IMR-90 (cell line): ENCODE measurements around the gene OR1L8. TPM values are rescaled to one million over a fixed set of nuclear protein-coding genes. Genes with fewer than 3 reads are reported as not detected.

Source experiments
- ATAC-seq: fragments of 200-7000 bp; cut with Tn5 transposase; 2 replicates; pipeline ENCODE4 v1.9.1; 2020; ENCODE audit warnings: low read depth, mild to moderate bottlenecking, moderate library complexity
- BruUV-seq: library from RNA; stranded (reverse); fragments of 400-500 nt; replicated peaks from 2 replicates; lab custom pipeline; 2021; lab: Mats Ljungman, UMichigan
- CTCF ChIA-PET: fragments of 300-600 bp; formaldehyde crosslinking; extraction: SDS; loops from one replicate; lab custom pipeline; 2021; ENCODE audit warnings: antibody characterized with exemption; lab: Yijun Ruan, JAX
- POLR2A ChIA-PET: fragments of 300-600 bp; sonication (Branson Sonifier 250); formaldehyde crosslinking; loops from one replicate; lab custom pipeline; 2022; ENCODE audit warnings: antibody characterized with exemption; ENCODE audit not compliant: unreplicated experiment; lab: Charles Lee
- DNase-seq: peaks from one replicate; pipeline ENCODE4 v3.0.0; 2013
- H2AFZ ChIP-seq: replicated peaks from 2 replicates; pipeline ENCODE3; 2013; ENCODE audit warnings: low read length, mild to moderate bottlenecking; ENCODE audit not compliant: poor library complexity
- H2AK5ac ChIP-seq: 2 replicates; pipeline ENCODE4 v1.6.1; 2013; ENCODE audit warnings: low read depth, low read length, inconsistent platforms
- H2AK9ac ChIP-seq: replicated peaks from 2 replicates; pipeline ENCODE3; 2013; ENCODE audit warnings: mild to moderate bottlenecking, low read depth, low read length, moderate library complexity; ENCODE audit not compliant: poor library complexity
- H2BK120ac ChIP-seq: 2 replicates; pipeline ENCODE4 v1.6.1; 2013; ENCODE audit warnings: low read depth, low read length, inconsistent platforms
- H2BK15ac ChIP-seq: 3 replicates; pipeline ENCODE4 v1.6.1; 2013; ENCODE audit warnings: low read depth, low read length, inconsistent platforms
- H2BK20ac ChIP-seq: 2 replicates; pipeline ENCODE4 v1.6.1; 2013; ENCODE audit warnings: low read depth, mild to moderate bottlenecking, inconsistent platforms, low read length, moderate library complexity
- H2BK5ac ChIP-seq: 2 replicates; pipeline ENCODE4 v1.6.1; 2013; ENCODE audit warnings: mild to moderate bottlenecking, low read depth, low read length, inconsistent platforms; ENCODE audit not compliant: poor library complexity, severe bottlenecking
- H3K14ac ChIP-seq: replicated peaks from 2 replicates; pipeline ENCODE4 v1.6.1; 2013; ENCODE audit warnings: low read depth, low read length, inconsistent platforms
- H3K18ac ChIP-seq: 2 replicates; pipeline ENCODE4 v1.6.1; 2013; ENCODE audit warnings: low read depth, low read length, control low read depth
- H3K23ac ChIP-seq: 2 replicates; pipeline ENCODE4 v1.6.1; 2013; ENCODE audit warnings: low read depth, low read length, inconsistent platforms
- H3K27ac ChIP-seq: 2 replicates; pipeline ENCODE4 v1.5.1; 2013; ENCODE audit warnings: mild to moderate bottlenecking, control low read depth, low read length; ENCODE audit not compliant: insufficient read depth
- H3K27me3 ChIP-seq: 2 replicates; pipeline ENCODE4 v1.6.1; 2013; ENCODE audit warnings: low read length; ENCODE audit not compliant: control insufficient read depth, insufficient read depth
- H3K36me3 ChIP-seq: 2 replicates; pipeline ENCODE4 v1.6.1; 2013; ENCODE audit warnings: low read length, mixed read lengths; ENCODE audit not compliant: control insufficient read depth, insufficient read depth
- H3K4ac ChIP-seq: 2 replicates; pipeline ENCODE4 v1.6.1; 2013; ENCODE audit warnings: low read depth, low read length, inconsistent platforms
- H3K4me1 ChIP-seq: 2 replicates; pipeline ENCODE4 v1.6.1; 2013; ENCODE audit warnings: low read length, mixed read lengths; ENCODE audit not compliant: control insufficient read depth, insufficient read depth
- H3K4me2 ChIP-seq: 2 replicates; pipeline ENCODE4 v1.6.1; 2013; ENCODE audit warnings: low read depth, mild to moderate bottlenecking, control low read depth, low read length, moderate library complexity
- H3K4me3 ChIP-seq: 2 replicates; pipeline ENCODE4 v1.5.1; 2013; ENCODE audit warnings: low read depth, mild to moderate bottlenecking, control low read depth, low read length, moderate library complexity; ENCODE audit not compliant: insufficient read depth
- H3K56ac ChIP-seq: 2 replicates; pipeline ENCODE4 v1.6.1; 2013; ENCODE audit warnings: low read length, inconsistent platforms; ENCODE audit not compliant: insufficient read depth; ENCODE audit errors: extremely low read depth
- H3K79me1 ChIP-seq, 2 experiments: 2 replicates each; pipeline ENCODE4 v1.6.1; 2013; ENCODE audit warnings: low read length in 2 of 2, inconsistent platforms in 1 of 2, low read depth in 1 of 2
- H3K9ac ChIP-seq: 2 replicates; pipeline ENCODE4 v1.6.1; 2013; ENCODE audit warnings: low read depth, low read length, control low read depth
- H3K9me1 ChIP-seq: 2 replicates; pipeline ENCODE4 v1.6.1; 2013; ENCODE audit warnings: low read length, inconsistent platforms; ENCODE audit not compliant: insufficient read depth
- H3K9me3 ChIP-seq: 2 replicates; pipeline ENCODE4 v1.6.1; 2013; ENCODE audit warnings: low read length; ENCODE audit not compliant: control insufficient read depth, insufficient read depth
- H4K20me1 ChIP-seq: 2 replicates; pipeline ENCODE4 v1.6.1; 2013; ENCODE audit warnings: low read length, inconsistent platforms; ENCODE audit not compliant: insufficient read depth
- H4K5ac ChIP-seq: 2 replicates; pipeline ENCODE4 v1.6.1; 2013; ENCODE audit warnings: mild to moderate bottlenecking, low read depth, low read length, control low read depth
- H4K8ac ChIP-seq, 2 experiments: 2 replicates each; pipeline ENCODE4 v1.6.1; 2013; ENCODE audit warnings: low read depth in 2 of 2, low read length in 2 of 2, control low read depth in 1 of 2, inconsistent platforms in 1 of 2
- H4K91ac ChIP-seq: 2 replicates; pipeline ENCODE4 v1.6.1; 2013; ENCODE audit warnings: low read depth, low read length, inconsistent platforms; ENCODE audit not compliant: insufficient read depth
- BHLHE40 ChIP-seq: fragments of 150-350 bp; IDR thresholded peaks from 2 replicates; pipeline ENCODE4 v1.6.1; 2016; ENCODE audit warnings: mild to moderate bottlenecking, low read depth, low read length
- CEBPB ChIP-seq: IDR thresholded peaks from 2 replicates; pipeline ENCODE4 v1.6.1; 2012; ENCODE audit warnings: low read depth, low read length, improper control_type of control experiment
- CHD1 ChIP-seq: IDR thresholded peaks from 2 replicates; pipeline ENCODE4 v1.6.1; 2012; ENCODE audit warnings: low read depth, low read length, improper control_type of control experiment
- FOS ChIP-seq: fragments of 150-350 bp; IDR thresholded peaks from 2 replicates; pipeline ENCODE4 v1.6.1; 2016; ENCODE audit warnings: low read depth, low read length
- MAFK ChIP-seq: IDR thresholded peaks from 2 replicates; pipeline ENCODE4 v1.6.1; 2012; ENCODE audit warnings: low read depth, low read length, improper control_type of control experiment
- MAZ ChIP-seq: IDR thresholded peaks from 2 replicates; pipeline ENCODE4 v1.6.1; 2012; ENCODE audit warnings: low read depth, mild to moderate bottlenecking, low read length, improper control_type of control experiment, moderate library complexity, borderline replicate concordance
- MXI1 ChIP-seq: IDR thresholded peaks from 2 replicates; pipeline ENCODE4 v1.6.1; 2012; ENCODE audit warnings: low read depth, mild to moderate bottlenecking, low read length, moderate library complexity, borderline replicate concordance
- NFE2L2 ChIP-seq: fragments of 150-350 bp; IDR thresholded peaks from 2 replicates; pipeline ENCODE4 v1.6.1; 2016; ENCODE audit warnings: low read depth, mild to moderate bottlenecking, low read length
- POLR2A ChIP-seq: IDR thresholded peaks from 2 replicates; pipeline ENCODE4 v1.6.1; 2012; ENCODE audit warnings: mild to moderate bottlenecking, low read depth, low read length
- RAD21 ChIP-seq: IDR thresholded peaks from 2 replicates; pipeline ENCODE4 v1.6.1; 2012; ENCODE audit warnings: low read length, improper control_type of control experiment
- RCOR1 ChIP-seq: IDR thresholded peaks from 2 replicates; pipeline ENCODE4 v1.6.1; 2012; ENCODE audit warnings: mild to moderate bottlenecking, low read length, improper control_type of control experiment; ENCODE audit not compliant: insufficient replicate concordance
- RFX5 ChIP-seq: IDR thresholded peaks from 2 replicates; pipeline ENCODE4 v1.8.0; 2012; ENCODE audit warnings: low read depth, mild to moderate bottlenecking, low read length, moderate library complexity
- SMC3 ChIP-seq: fragments of 150-350 bp; IDR thresholded peaks from 2 replicates; pipeline ENCODE4 v1.6.1; 2016; ENCODE audit warnings: low read depth, mild to moderate bottlenecking, antibody characterized with exemption, low read length, moderate library complexity
- WGBS, 2 experiments: methylation state at CpG; one replicate each; pipeline versions ENCODE4 v1.1.5 to v1.1.7; 2013; ENCODE audit warnings: missing lambda C conversion rate in 2 of 2; ENCODE audit not compliant: insufficient read length in 1 of 2; ENCODE audit errors: extremely low coverage in 2 of 2; 5-methylcytosine and 5-hydroxymethylcytosine counted together
- dilution Hi-C: fragments of 300-500 bp; cut with HindIII; formaldehyde crosslinking; loops from one replicate; pipeline ENCODE4 v1.14.3; 2018; ENCODE audit warnings: low sequenced_read_pairs; ENCODE audit not compliant: unreplicated experiment
- in situ Hi-C: fragments of 300-500 bp; cut with MboI; formaldehyde crosslinking; loops from 3 replicates; pipeline ENCODE4 v1.14.3; 2019; ENCODE audit warnings: low sequenced_read_pairs, inconsistent platforms, mixed read lengths
- intact Hi-C: fragments of 100-400 bp; cut with micrococcal nuclease; formaldehyde crosslinking; loops from 2 replicates; pipeline ENCODE4 v1.10.0; 2022
- polyA plus RNA-seq, 3 experiments: library from polyadenylated mRNA; depleted of rRNA; stranded (reverse); fragments of >200 nt; gene quantifications; 2 replicates each; pipeline ENCODE4 v1.2.3, GENCODE V29; 2012; ENCODE audit warnings: low replicate concordance in 1 of 3
- total RNA-seq: library from RNA; depleted of rRNA; stranded (reverse); fragments of >200 nt; gene quantifications from 2 replicates; pipeline ENCODE4 v1.2.3, GENCODE V29; 2012
- TF ChIP-seq, protein P1 (sequence below): conservative IDR thresholded peaks from 2 replicates; pipeline ENCODE4 v1.5.1; 2012; ENCODE audit warnings: mild to moderate bottlenecking, low read depth, low read length, improper control_type of control experiment
- TF ChIP-seq, protein P2 (sequence below): fragments of 150-350 bp; IDR thresholded peaks from 2 replicates; pipeline ENCODE4 v1.6.1; 2017; ENCODE audit warnings: mild to moderate bottlenecking, antibody characterized with exemption, low read length, low read depth
- TF ChIP-seq, protein P3 (sequence below): fragments of 150-350 bp; IDR thresholded peaks from 2 replicates; pipeline ENCODE4 v1.6.1; 2016; ENCODE audit warnings: low read depth, mild to moderate bottlenecking, low read length, moderate library complexity, borderline replicate concordance

The OR1L8 gene
- total and polyA plus RNA-seq, 2 of the 4 experiments (the other 2 are of a cell fraction), result not detected

DNA sequence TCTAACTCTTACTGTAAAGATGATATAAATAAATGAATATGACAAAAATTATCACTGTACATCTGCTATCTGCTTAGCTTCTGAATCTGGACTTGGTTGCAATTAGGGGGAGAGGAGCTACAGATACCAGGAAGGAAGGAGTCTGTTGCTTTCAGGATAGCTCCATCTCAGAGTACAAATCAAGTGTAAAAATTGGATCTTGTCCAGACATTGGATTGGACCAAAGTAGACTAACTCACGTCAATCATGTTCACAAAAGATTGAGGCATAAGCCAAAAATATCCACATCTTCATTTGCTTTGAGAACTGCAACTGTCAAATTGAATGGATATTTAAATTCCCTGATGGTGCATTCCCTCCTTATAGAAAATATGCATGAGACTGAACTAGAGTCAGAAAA is 22.5 kb upstream of the OR1L8 start:
- Histone ChIP-seq H3K27me3 (no peaks in the 10 kb centered on the region; the same call in none of the 2 replicates), H2AFZ (no peak overlapping the region), H2BK20ac (no peak overlapping the region), H2BK15ac (no peak overlapping the region), H3K56ac (no peak overlapping the region), H2BK5ac (no peak overlapping the region), H3K9ac (no peak overlapping the region), H3K36me3 (no peaks in the 10 kb centered on the region), H2BK120ac (no peak overlapping the region), H4K91ac (no peak overlapping the region), H3K23ac (no peak overlapping the region), H2AK5ac (no peak overlapping the region), H4K20me1 (no peaks in the 10 kb centered on the region), H3K9me3 (no peaks in the 10 kb centered on the region), H3K14ac (no peak overlapping the region), H4K8ac (no peak overlapping the region), H3K4me3 (no peak overlapping the region), H3K4ac (no peak overlapping the region), H4K5ac (no peak overlapping the region), H3K4me1 (no peaks in the 10 kb centered on the region), H3K18ac (no peak overlapping the region), H3K4me2 (no peak overlapping the region), H3K9me1 (no peaks in the 10 kb centered on the region), H3K79me1 (no peaks in the 10 kb centered on the region), H3K27ac (no peak overlapping the region), H2AK9ac (no peak overlapping the region)
- dilution Hi-C loops (no loop called here), in situ Hi-C loops (no loop called here), intact Hi-C loops (no loop called here)
- ATAC-seq, result no peak
- no peak for TF ChIP-seq CHD1
- TF ChIP-seq, protein P1, sequence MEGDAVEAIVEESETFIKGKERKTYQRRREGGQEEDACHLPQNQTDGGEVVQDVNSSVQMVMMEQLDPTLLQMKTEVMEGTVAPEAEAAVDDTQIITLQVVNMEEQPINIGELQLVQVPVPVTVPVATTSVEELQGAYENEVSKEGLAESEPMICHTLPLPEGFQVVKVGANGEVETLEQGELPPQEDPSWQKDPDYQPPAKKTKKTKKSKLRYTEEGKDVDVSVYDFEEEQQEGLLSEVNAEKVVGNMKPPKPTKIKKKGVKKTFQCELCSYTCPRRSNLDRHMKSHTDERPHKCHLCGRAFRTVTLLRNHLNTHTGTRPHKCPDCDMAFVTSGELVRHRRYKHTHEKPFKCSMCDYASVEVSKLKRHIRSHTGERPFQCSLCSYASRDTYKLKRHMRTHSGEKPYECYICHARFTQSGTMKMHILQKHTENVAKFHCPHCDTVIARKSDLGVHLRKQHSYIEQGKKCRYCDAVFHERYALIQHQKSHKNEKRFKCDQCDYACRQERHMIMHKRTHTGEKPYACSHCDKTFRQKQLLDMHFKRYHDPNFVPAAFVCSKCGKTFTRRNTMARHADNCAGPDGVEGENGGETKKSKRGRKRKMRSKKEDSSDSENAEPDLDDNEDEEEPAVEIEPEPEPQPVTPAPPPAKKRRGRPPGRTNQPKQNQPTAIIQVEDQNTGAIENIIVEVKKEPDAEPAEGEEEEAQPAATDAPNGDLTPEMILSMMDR, result no peak
- no peak for TF ChIP-seq FOS
- TF ChIP-seq, protein P2, sequence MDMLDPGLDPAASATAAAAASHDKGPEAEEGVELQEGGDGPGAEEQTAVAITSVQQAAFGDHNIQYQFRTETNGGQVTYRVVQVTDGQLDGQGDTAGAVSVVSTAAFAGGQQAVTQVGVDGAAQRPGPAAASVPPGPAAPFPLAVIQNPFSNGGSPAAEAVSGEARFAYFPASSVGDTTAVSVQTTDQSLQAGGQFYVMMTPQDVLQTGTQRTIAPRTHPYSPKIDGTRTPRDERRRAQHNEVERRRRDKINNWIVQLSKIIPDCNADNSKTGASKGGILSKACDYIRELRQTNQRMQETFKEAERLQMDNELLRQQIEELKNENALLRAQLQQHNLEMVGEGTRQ, result no peak
- TF ChIP-seq, protein P3, sequence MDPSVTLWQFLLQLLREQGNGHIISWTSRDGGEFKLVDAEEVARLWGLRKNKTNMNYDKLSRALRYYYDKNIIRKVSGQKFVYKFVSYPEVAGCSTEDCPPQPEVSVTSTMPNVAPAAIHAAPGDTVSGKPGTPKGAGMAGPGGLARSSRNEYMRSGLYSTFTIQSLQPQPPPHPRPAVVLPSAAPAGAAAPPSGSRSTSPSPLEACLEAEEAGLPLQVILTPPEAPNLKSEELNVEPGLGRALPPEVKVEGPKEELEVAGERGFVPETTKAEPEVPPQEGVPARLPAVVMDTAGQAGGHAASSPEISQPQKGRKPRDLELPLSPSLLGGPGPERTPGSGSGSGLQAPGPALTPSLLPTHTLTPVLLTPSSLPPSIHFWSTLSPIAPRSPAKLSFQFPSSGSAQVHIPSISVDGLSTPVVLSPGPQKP, result no peak
- no peak for TF ChIP-seq RAD21
- no peak for TF ChIP-seq MAFK
- no peak for TF ChIP-seq MAZ
- TF ChIP-seq POLR2A, result no peak
- no peak for TF ChIP-seq BHLHE40
- TF ChIP-seq SMC3, result no peak
- TF ChIP-seq RFX5, result no peak
- no peak for TF ChIP-seq RCOR1
- no peak for TF ChIP-seq MXI1
- TF ChIP-seq CEBPB, result no peak
- no peak for TF ChIP-seq NFE2L2
- ChIA-PET CTCF (interaction anchor here (1.0 kb wide), 1 partner anchor 12 kb away, joined by 3 read pairs; no protein-coding TSS in a partner anchor), POLR2A (no interaction called here)
- no CpG with 5 or more reads among the region's 1 CpG for WGBS, 2 experiments
- no peak for DNase-seq
- no TSS peak for BruUV-seq
